DND-41 (cell line): ENCODE results near the gene PRDX5.

Experiments used
- EZH2 ChIP-seq: IDR thresholded peaks from 3 replicates; pipeline ENCODE4 v1.6.1; 2012; ENCODE audit warnings: borderline replicate concordance, low read depth, mild to moderate bottlenecking, moderate library complexity, low read length, inconsistent platforms; ENCODE audit not compliant: severe bottlenecking
- TF ChIP-seq, protein P1 (sequence below): IDR thresholded peaks from 2 replicates; pipeline ENCODE4 v1.5.1; 2012; ENCODE audit warnings: borderline replicate concordance, low read length, moderate library complexity, mild to moderate bottlenecking; ENCODE audit not compliant: poor library complexity, severe bottlenecking; ENCODE audit errors: extremely low read depth

GRCh38 chr11:64349404-64349803 is 31.5 kb downstream of the PRDX5 start:
- TF ChIP-seq, protein P1, sequence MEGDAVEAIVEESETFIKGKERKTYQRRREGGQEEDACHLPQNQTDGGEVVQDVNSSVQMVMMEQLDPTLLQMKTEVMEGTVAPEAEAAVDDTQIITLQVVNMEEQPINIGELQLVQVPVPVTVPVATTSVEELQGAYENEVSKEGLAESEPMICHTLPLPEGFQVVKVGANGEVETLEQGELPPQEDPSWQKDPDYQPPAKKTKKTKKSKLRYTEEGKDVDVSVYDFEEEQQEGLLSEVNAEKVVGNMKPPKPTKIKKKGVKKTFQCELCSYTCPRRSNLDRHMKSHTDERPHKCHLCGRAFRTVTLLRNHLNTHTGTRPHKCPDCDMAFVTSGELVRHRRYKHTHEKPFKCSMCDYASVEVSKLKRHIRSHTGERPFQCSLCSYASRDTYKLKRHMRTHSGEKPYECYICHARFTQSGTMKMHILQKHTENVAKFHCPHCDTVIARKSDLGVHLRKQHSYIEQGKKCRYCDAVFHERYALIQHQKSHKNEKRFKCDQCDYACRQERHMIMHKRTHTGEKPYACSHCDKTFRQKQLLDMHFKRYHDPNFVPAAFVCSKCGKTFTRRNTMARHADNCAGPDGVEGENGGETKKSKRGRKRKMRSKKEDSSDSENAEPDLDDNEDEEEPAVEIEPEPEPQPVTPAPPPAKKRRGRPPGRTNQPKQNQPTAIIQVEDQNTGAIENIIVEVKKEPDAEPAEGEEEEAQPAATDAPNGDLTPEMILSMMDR, result no peak
- TF ChIP-seq EZH2, result no peak
